Tibial artery (tissue), 4 donors: ENCODE results near the gene NTRK3.

Experiments used
- DNase-seq, 2 donors: peaks; one replicate each; pipeline ENCODE4 v3.0.0-alpha.2; 2019
- H3K27ac ChIP-seq, 2 donors: fragments of 200-600 bp; sonication (generic) in 1 of 2; 1 replicate in 1 of 2; 2 replicates in 1 of 2; pipeline ENCODE4 v1.5.1; 2018 to 2019; ENCODE audit warnings: mild to moderate bottlenecking in 1 of 2
- H3K27me3 ChIP-seq, 2 donors: fragments of 200-600 bp; sonication (generic) in 1 of 2; one replicate each; pipeline versions ENCODE4 v1.5.1 to v1.6.0; 2016 to 2019
- H3K36me3 ChIP-seq, 3 donors: fragments of 200-600 bp; sonication (generic) in 2 of 3; one replicate each; pipeline ENCODE4 v1.5.1; 2016 to 2019; ENCODE audit warnings: mild to moderate bottlenecking in 2 of 3
- H3K4me1 ChIP-seq, 4 donors: fragments of 200-600 bp; sonication (generic) in 2 of 4; 1 replicate in 3 of 4; 2 replicates in 1 of 4; pipeline ENCODE4 v1.5.1; 2016 to 2019
- H3K4me3 ChIP-seq, 2 donors: fragments of 200-600 bp; sonication (generic) in 1 of 2; 1 replicate in 1 of 2; 2 replicates in 1 of 2; pipeline ENCODE4 v1.5.1; 2018 to 2019; ENCODE audit warnings: mild to moderate bottlenecking in 2 of 2
- H3K9me3 ChIP-seq, 3 donors: fragments of 200-600 bp; sonication (generic) in 1 of 3; one replicate each; pipeline ENCODE4 v1.5.1; 2016 to 2019
- CTCF ChIP-seq, 2 experiments: fragments of 200-600 bp in 1 of 2; fragments of 450-650 bp in 1 of 2; IDR thresholded peaks; one replicate each; pipeline ENCODE4 v1.5.1; 2017 to 2019; ENCODE audit warnings: antibody characterized with exemption in 2 of 2, mild to moderate bottlenecking in 1 of 2, moderate library complexity in 1 of 2
- intact Hi-C: fragments of 100-400 bp; cut with DNase I; formaldehyde crosslinking; loops from one replicate; pipeline ENCODE4 v1.15.0; 2023; ENCODE audit warnings: low total_unique reads

Gene NTRK3

GRCh38 chr15:88230823-88231222, 25.7 kb downstream of the NTRK3 start:
- no peak overlapping the region for H3K27ac ChIP-seq
- H3K36me3 ChIP-seq, result no peaks in the 10 kb centered on the region
- H3K9me3 ChIP-seq, result no peaks in the 10 kb centered on the region
- no peak overlapping the region for H3K4me3 ChIP-seq
- TF ChIP-seq CTCF (IDR thresholded peaks at IDR 0.05), result no peak
- intact Hi-C loops, result no loop called here
- H3K27me3 ChIP-seq, result no peaks in the 10 kb centered on the region
- no peak for DNase-seq
- peaks cover 0 to 45% (median 9%) of the 10 kb centered on the region in 4 donors for H3K4me1 ChIP-seq

DNA sequence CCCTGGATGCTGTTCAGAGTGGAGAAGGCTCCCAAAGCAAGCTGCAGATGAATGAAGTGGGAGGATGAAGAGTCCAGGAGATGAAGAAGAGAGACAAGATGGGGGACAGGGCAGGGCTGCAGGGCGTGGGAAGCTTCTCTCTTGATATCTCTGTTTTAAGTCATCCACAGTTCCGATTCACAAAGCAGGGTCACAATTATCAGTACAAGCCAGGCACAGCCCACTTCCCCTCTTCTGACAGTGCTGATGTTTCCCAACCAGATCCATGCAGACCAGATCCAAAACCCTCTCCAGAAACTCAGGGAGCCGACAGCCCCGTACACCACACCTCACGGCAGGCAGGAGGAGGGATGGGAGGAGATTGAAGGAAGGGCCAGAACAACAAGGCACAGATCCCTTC, 31.1 kb downstream of the NTRK3 start:
- Histone ChIP-seq H3K27me3 (no peaks in the 10 kb centered on the region), H3K4me1 (peaks cover 0 to 54% (median 11%) of the 10 kb centered on the region in 4 donors), H3K4me3 (no peak overlapping the region), H3K9me3 (no peaks in the 10 kb centered on the region), H3K36me3 (no peaks in the 10 kb centered on the region), H3K27ac (no peak overlapping the region)
- intact Hi-C loops, result no loop called here
- TF ChIP-seq CTCF (IDR thresholded peaks at IDR 0.05), result no peak
- DNase-seq, result no peak

- no peak for TF ChIP-seq CTCF (IDR thresholded peaks at IDR 0.05)
- H3K36me3 ChIP-seq, result no peaks in the 10 kb centered on the region
- H3K27me3 ChIP-seq, result no peaks in the 10 kb centered on the region
- intact Hi-C loops, result no loop called here
- no peak for DNase-seq
- H3K27ac ChIP-seq, result no peak overlapping the region
- H3K4me1 ChIP-seq, result peaks cover 0 to 72% (median 32%) of the 10 kb centered on the region in 4 donors
- H3K9me3 ChIP-seq, result no peaks in the 10 kb centered on the region
- no peak overlapping the region for H3K4me3 ChIP-seq
Measured at GRCh38 chr15:88223084-88223483, 33.5 kb downstream of the NTRK3 start.

DNA sequence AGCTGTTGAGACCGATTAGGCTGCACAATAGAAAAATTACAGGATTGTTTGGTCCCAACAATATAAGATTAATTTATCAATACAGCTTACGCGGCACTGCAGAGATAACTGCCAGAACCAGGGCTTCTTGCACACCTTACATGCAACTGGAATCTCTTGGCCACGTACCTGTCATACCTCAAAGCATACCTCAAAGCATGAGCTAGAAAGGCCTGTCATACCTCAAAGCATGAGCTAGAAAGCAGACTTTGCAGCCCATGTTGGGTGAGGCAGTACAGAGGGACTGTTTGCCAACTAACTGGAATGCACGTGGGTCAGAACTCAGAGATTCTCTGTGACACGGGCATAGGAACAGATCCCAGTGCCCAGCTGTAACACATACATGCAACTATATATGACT, 34.7 kb downstream of the NTRK3 start:
- intact Hi-C loops, result no loop called here
- no peak overlapping the region for H3K4me3 ChIP-seq
- H3K27ac ChIP-seq, result no peak overlapping the region
- peaks cover 0 to 72% (median 33%) of the 10 kb centered on the region in 4 donors for H3K4me1 ChIP-seq
- no peak for TF ChIP-seq CTCF (IDR thresholded peaks at IDR 0.05)
- H3K27me3 ChIP-seq, result no peaks in the 10 kb centered on the region
- no peak for DNase-seq
- H3K9me3 ChIP-seq, result no peaks in the 10 kb centered on the region
- no peaks in the 10 kb centered on the region for H3K36me3 ChIP-seq

- H3K36me3 ChIP-seq, result no peaks in the 10 kb centered on the region
- H3K27ac ChIP-seq, result peak overlapping the region; percentile 23 to 37
- TF ChIP-seq CTCF (IDR thresholded peaks at IDR 0.05), result no peak
- peaks cover 0 to 70% (median 35%) of the 10 kb centered on the region in 4 donors for H3K4me1 ChIP-seq
- intact Hi-C loops, result no loop called here
- no peak overlapping the region for H3K4me3 ChIP-seq
- DNase-seq, result no peak
- H3K9me3 ChIP-seq, result no peaks in the 10 kb centered on the region
- no peaks in the 10 kb centered on the region for H3K27me3 ChIP-seq
Measured at GRCh38 chr15:88220443-88221335, 35.9 kb downstream of the NTRK3 start.
